Smooth muscle cell of trachea (primary cell): ENCODE results near the gene RTP4. TPM values are rescaled to one million over a fixed set of nuclear protein-coding genes. Genes with fewer than 3 reads are reported as not detected.

Experiments
- total RNA-seq: library from RNA; depleted of rRNA; stranded (reverse); fragments of >200 nt; gene quantifications from 2 replicates; pipeline ENCODE4 v1.2.1, GENCODE V29; 2014

RTP4 gene, protein sequence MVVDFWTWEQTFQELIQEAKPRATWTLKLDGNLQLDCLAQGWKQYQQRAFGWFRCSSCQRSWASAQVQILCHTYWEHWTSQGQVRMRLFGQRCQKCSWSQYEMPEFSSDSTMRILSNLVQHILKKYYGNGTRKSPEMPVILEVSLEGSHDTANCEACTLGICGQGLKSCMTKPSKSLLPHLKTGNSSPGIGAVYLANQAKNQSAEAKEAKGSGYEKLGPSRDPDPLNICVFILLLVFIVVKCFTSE
- total RNA-seq, result 2.8 and 3.3 TPM in 2 replicates

DNA sequence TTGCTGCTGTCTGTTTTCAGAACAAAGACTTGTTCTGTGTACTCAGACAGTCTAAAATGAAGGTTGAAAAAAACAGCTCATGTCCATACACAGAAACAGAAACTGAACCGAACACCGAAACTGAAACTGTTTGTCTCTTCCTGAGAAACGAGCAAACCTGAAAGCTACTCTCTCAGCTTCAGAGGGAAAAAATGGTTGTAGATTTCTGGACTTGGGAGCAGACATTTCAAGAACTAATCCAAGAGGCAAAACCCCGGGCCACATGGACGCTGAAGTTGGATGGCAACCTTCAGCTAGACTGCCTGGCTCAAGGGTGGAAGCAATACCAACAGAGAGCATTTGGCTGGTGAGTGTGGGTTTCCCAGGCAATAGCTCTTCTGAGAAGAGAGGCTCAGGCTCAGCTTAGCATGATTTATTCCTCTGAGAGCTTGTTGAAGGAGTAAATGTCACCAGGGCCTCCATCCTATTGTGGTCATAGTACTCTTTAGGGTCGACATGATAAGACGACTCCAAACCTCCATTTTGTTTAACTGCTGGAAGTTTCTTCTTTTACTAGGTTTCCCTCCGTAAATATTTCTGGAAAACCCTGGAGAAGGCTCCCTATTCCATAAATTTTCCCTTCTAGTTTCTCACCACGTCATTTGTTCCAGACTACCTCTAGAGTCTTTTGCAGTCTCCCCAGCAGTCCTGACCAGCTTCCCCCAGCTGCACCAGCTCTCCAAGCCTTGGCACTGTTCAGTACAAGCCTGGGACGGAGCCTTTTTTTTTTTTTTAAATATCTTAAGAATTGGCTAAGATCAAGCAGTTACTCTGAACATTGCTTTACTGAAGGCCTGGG is at the start of gene RTP4:
RTP4 (plus strand) TSS at position 135 of the 838 bp plus-strand sequence; CDS start at position 192, 57 bp downstream.

Other genes starting within 250 kb of the RTP4 start
- gene RPL39L, start 228.9 kb upstream of the RTP4 start, total RNA-seq, result 13.1 and 35.6 TPM in 2 replicates
- gene RTP1, start 170.9 kb upstream of the RTP4 start, total RNA-seq, result not detected in 2 replicates
- 33.2 and 178 TPM in 2 replicates for gene MASP1, start 76.6 kb upstream of the RTP4 start, total RNA-seq